ENCODE results near the gene ZNF575. TPM values are rescaled to one million over a fixed set of nuclear protein-coding genes. Genes with fewer than 3 reads are reported as not detected.
A peak's percentile ranks its signal among the peaks of the same experiment; 100 is the strongest.

ZNF575 gene
- total RNA-seq, 1 experiment from 2014 or later = not detected

- Histone ChIP-seq H3K56ac (ENCODE audit: insufficient read length, low read depth, low read length) (no peak overlapping the region), H3K14ac (ENCODE audit: insufficient read depth, low read length) (no peak overlapping the region), H2BK5ac (ENCODE audit: insufficient read length, low read length) (no peak overlapping the region), H2AK5ac (ENCODE audit: insufficient read length, low read length) (no peak overlapping the region), H3K4me2 (ENCODE audit: insufficient read depth, insufficient read length, low read length) (no peak overlapping the region), H4K91ac (ENCODE audit: insufficient read length, low read depth, low read length) (no peak overlapping the region), H3T11ph (ENCODE audit: low read length) (no peak overlapping the region), H3K79me1 (ENCODE audit: insufficient read depth, low read depth, low read length, poor library complexity, severe bottlenecking) (no peaks in the 10 kb centered on the region), H2BK12ac (ENCODE audit: insufficient read length, low read depth, low read length) (no peak overlapping the region), H3K27me3 (ENCODE audit: insufficient read depth, low read length) (no peaks in the 10 kb centered on the region), H3K9ac (ENCODE audit: extremely low read depth, insufficient read length, low read length) (no peak overlapping the region), H4K8ac (replicated peaks; ENCODE audit: insufficient read length, low read depth, low read length) (no peak overlapping the region), H2BK15ac (ENCODE audit: low read depth, low read length) (no peak overlapping the region), H3K9me3 (ENCODE audit: control insufficient read depth, low read depth, low read length) (no peaks in the 10 kb centered on the region), H4K20me1 (ENCODE audit: control insufficient read depth, insufficient read depth, insufficient read length) (no peaks in the 10 kb centered on the region), H3K23me2 (ENCODE audit: insufficient read length, low read depth, low read length, poor library complexity, severe bottlenecking) (no peaks in the 10 kb centered on the region), H3K27ac (ENCODE audit: insufficient read length, low read depth, low read length) (no peak overlapping the region), H3K4me1 (ENCODE audit: insufficient read depth, low read length) (no peaks in the 10 kb centered on the region), H3K79me2 (ENCODE audit: insufficient read depth, low read length) (no peaks in the 10 kb centered on the region), H2BK120ac (ENCODE audit: low read depth, low read length, poor library complexity, severe bottlenecking) (no peak overlapping the region), H3K18ac (ENCODE audit: insufficient read length, low read depth, low read length) (no peak overlapping the region), H4K5ac (ENCODE audit: insufficient read length, low read depth, low read length) (no peak overlapping the region), H2BK20ac (ENCODE audit: low read depth, low read length, poor library complexity, severe bottlenecking) (no peak overlapping the region), H3K23ac (ENCODE audit: insufficient read length, low read depth, low read length) (no peak overlapping the region), H2AFZ (ENCODE audit: low read length) (no peak overlapping the region), H3K4ac (ENCODE audit: low read depth, low read length) (no peak overlapping the region)
- peak; percentile 87 for DNase-seq
- Mint-ChIP-seq H3K9me3 (0 out of 5 replicates have a peak, but pooled peaks cover 0 to 2% of the 10 kb centered on the region in 2 experiments), H3K4me1 (peaks cover 7 to 11% of the 10 kb centered on the region in 2 experiments), H3K4me3 (no peak overlapping the region), H3K27me3 (ENCODE audit: low read depth) (no peaks in the 10 kb centered on the region), H3K27ac (peak overlapping the region; percentile 55 to 85 (median 56); a peak in 5 of 7 replicates), H3K36me3 (ENCODE audit: insufficient read depth in 1 of 3, low read depth in 3 of 3) (peaks cover 13 to 52% (median 49%) of the 10 kb centered on the region in 3 experiments; a peak in 6 of 7 replicates)
- TF ChIP-seq CTCF (conservative IDR thresholded peaks at IDR 0.05) = peak; percentile 87
- WGBS (ENCODE audit: extremely low coverage, insufficient read length, low lambda C conversion rate) = no CpG with 5 or more reads among the region's 8 CpGs
Measured at GRCh38 chr19:43555185-43555770, 22.3 kb downstream of the ZNF575 start.
